ENCODE measurements around the gene YIF1A.

YIF1A gene

GRCh38 chr11:66278363-66279091, 10.4 kb downstream of the YIF1A start:
- ChIA-PET CTCF (interaction anchor here (0.6 to 1.0 kb wide), 2 partner anchors 9 to 10 kb away, joined by 3 to 5 read pairs; partner anchors contain the start of gene RAB1B), POLR2A (interaction anchor here (0.5 to 0.8 kb wide), 4 partner anchors 10 to 66 kb away, joined by 3 to 6 read pairs (median 6); partner anchors contain the start of genes RAB1B and YIF1A)
- H3K36me3 ChIP-seq (ENCODE audit: control insufficient read depth in 2 of 2, insufficient read depth in 1 of 2, low read length in 2 of 2) = peaks cover 0 to 34% of the 10 kb centered on the region in 2 experiments; a peak in 1 of 3 replicates
- H3K4me3 ChIP-seq (ENCODE audit: low read depth, low read length) = peak overlapping the region; percentile 27
- no peaks in the 10 kb centered on the region for H3K4me1 ChIP-seq (ENCODE audit: control insufficient read depth, insufficient read depth, low read length)
- H3K27ac ChIP-seq (ENCODE audit: extremely low read depth, low read depth, low read length) = no peak overlapping the region
- 0 out of 2 replicates have a peak, but pooled peaks have one; percentile 65 for TF ChIP-seq PATZ1 (tag by site-specific recombination; IDR thresholded peaks at IDR 0.05)
- 0 out of 2 replicates have a peak, but pooled peaks have one; percentile 21 for TF ChIP-seq ZFHX2 (tag by site-specific recombination; conservative IDR thresholded peaks at IDR 0.05)
- TF ChIP-seq, protein P1, sequence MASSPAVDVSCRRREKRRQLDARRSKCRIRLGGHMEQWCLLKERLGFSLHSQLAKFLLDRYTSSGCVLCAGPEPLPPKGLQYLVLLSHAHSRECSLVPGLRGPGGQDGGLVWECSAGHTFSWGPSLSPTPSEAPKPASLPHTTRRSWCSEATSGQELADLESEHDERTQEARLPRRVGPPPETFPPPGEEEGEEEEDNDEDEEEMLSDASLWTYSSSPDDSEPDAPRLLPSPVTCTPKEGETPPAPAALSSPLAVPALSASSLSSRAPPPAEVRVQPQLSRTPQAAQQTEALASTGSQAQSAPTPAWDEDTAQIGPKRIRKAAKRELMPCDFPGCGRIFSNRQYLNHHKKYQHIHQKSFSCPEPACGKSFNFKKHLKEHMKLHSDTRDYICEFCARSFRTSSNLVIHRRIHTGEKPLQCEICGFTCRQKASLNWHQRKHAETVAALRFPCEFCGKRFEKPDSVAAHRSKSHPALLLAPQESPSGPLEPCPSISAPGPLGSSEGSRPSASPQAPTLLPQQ (tag by site-specific recombination; IDR thresholded peaks at IDR 0.05) = no peak
- no peak for TF ChIP-seq KLF1 (tag by site-specific recombination; IDR thresholded peaks at IDR 0.05)
- no peak for TF ChIP-seq BCL6B (tag by site-specific recombination; IDR thresholded peaks at IDR 0.05)
- H3K9me3 ChIP-seq (ENCODE audit: control insufficient read depth, insufficient read depth, low read depth, low read length) = no peaks in the 10 kb centered on the region

GRCh38 chr11:66277471-66278362, 11.2 kb downstream of the YIF1A start, which contains the start of gene CNIH2:
TSS of gene CNIH2 (plus strand) at chr11:66278175. CDS start at chr11:66278457, 282 bp downstream.
- Histone ChIP-seq H3K4me3 (ENCODE audit: low read depth, low read length) (peak within 1 kb of the TSS; percentile 27), H3K27ac (ENCODE audit: extremely low read depth, low read depth, low read length) (no peak within 1 kb of the TSS)
- TF ChIP-seq, protein P2, sequence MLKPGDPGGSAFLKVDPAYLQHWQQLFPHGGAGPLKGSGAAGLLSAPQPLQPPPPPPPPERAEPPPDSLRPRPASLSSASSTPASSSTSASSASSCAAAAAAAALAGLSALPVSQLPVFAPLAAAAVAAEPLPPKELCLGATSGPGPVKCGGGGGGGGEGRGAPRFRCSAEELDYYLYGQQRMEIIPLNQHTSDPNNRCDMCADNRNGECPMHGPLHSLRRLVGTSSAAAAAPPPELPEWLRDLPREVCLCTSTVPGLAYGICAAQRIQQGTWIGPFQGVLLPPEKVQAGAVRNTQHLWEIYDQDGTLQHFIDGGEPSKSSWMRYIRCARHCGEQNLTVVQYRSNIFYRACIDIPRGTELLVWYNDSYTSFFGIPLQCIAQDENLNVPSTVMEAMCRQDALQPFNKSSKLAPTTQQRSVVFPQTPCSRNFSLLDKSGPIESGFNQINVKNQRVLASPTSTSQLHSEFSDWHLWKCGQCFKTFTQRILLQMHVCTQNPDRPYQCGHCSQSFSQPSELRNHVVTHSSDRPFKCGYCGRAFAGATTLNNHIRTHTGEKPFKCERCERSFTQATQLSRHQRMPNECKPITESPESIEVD (tag by site-specific recombination; IDR thresholded peaks at IDR 0.05) = no peak
- TF ChIP-seq PRDM1 (tag by site-specific recombination; IDR thresholded peaks at IDR 0.05) (no peak), ZNF791 (tag by site-specific recombination; IDR thresholded peaks at IDR 0.05) (no peak), ZBTB20 (tag by site-specific recombination; IDR thresholded peaks at IDR 0.05) (0 out of 2 replicates have a peak, but pooled peaks have one; percentile 11), PATZ1 (tag by site-specific recombination; IDR thresholded peaks at IDR 0.05) (peak; percentile 31; the same call in 1 of the 2 replicates), ZBTB8A (tag by site-specific recombination; IDR thresholded peaks at IDR 0.05) (peak; percentile 64), ZNF350 (tag by site-specific recombination; IDR thresholded peaks at IDR 0.05) (no peak), ZNF600 (tag by site-specific recombination; IDR thresholded peaks at IDR 0.05) (peak; percentile 64), KLF8 (tag by site-specific recombination; IDR thresholded peaks at IDR 0.05) (peak; percentile 28; the same call in 1 of the 2 replicates), SETDB1 (IDR thresholded peaks at IDR 0.05; ENCODE audit: insufficient read length, low read length) (no peak), BCL11B (tag by site-specific recombination; IDR thresholded peaks at IDR 0.05; ENCODE audit: low read depth) (0 out of 2 replicates have a peak, but pooled peaks have one; percentile 25), ZBTB7A (tag by site-specific recombination; IDR thresholded peaks at IDR 0.05; ENCODE audit: low read depth) (0 out of 2 replicates have a peak, but pooled peaks have one; percentile 10), ZEB2 (tag by site-specific recombination; IDR thresholded peaks at IDR 0.05) (0 out of 2 replicates have a peak, but pooled peaks have one; percentile 28)
- TF ChIP-seq, protein P3, sequence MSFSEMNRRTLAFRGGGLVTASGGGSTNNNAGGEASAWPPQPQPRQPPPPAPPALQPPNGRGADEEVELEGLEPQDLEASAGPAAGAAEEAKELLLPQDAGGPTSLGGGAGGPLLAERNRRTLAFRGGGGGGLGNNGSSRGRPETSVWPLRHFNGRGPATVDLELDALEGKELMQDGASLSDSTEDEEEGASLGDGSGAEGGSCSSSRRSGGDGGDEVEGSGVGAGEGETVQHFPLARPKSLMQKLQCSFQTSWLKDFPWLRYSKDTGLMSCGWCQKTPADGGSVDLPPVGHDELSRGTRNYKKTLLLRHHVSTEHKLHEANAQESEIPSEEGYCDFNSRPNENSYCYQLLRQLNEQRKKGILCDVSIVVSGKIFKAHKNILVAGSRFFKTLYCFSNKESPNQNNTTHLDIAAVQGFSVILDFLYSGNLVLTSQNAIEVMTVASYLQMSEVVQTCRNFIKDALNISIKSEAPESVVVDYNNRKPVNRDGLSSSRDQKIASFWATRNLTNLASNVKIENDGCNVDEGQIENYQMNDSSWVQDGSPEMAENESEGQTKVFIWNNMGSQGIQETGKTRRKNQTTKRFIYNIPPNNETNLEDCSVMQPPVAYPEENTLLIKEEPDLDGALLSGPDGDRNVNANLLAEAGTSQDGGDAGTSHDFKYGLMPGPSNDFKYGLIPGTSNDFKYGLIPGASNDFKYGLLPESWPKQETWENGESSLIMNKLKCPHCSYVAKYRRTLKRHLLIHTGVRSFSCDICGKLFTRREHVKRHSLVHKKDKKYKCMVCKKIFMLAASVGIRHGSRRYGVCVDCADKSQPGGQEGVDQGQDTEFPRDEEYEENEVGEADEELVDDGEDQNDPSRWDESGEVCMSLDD (tag by site-specific recombination; IDR thresholded peaks at IDR 0.05) = peak; percentile 33; the same call in 1 of the 2 replicates

More at GRCh38 chr11:66277471-66278362, 11.2 kb downstream of the YIF1A start, which contains the start of gene CNIH2:
- no peaks in the 10 kb centered on the region for H3K4me1 ChIP-seq (ENCODE audit: control insufficient read depth, insufficient read depth, low read length)
- POLR2A ChIA-PET = interaction anchor here (1.1 to 1.6 kb wide), 2 partner anchors 10 to 12 kb away, joined by 3 to 5 read pairs; partner anchors contain the start of genes RAB1B and YIF1A
- CTCF ChIA-PET = interaction anchor here (1.0 kb wide), 2 partner anchors 9 to 34 kb away, joined by 3 to 4 read pairs; partner anchors contain the start of gene RAB1B
- H3K36me3 ChIP-seq (ENCODE audit: control insufficient read depth in 2 of 2, insufficient read depth in 1 of 2, low read length in 2 of 2) = peaks cover 0 to 38% of the 10 kb centered on the region in 2 experiments; a peak in 1 of 3 replicates
- H3K9me3 ChIP-seq (ENCODE audit: control insufficient read depth, insufficient read depth, low read depth, low read length) = no peaks in the 10 kb centered on the region

Measured in HEK293 (cell line).